ENCODE results near the gene PPIA.

PPIA gene

DNA sequence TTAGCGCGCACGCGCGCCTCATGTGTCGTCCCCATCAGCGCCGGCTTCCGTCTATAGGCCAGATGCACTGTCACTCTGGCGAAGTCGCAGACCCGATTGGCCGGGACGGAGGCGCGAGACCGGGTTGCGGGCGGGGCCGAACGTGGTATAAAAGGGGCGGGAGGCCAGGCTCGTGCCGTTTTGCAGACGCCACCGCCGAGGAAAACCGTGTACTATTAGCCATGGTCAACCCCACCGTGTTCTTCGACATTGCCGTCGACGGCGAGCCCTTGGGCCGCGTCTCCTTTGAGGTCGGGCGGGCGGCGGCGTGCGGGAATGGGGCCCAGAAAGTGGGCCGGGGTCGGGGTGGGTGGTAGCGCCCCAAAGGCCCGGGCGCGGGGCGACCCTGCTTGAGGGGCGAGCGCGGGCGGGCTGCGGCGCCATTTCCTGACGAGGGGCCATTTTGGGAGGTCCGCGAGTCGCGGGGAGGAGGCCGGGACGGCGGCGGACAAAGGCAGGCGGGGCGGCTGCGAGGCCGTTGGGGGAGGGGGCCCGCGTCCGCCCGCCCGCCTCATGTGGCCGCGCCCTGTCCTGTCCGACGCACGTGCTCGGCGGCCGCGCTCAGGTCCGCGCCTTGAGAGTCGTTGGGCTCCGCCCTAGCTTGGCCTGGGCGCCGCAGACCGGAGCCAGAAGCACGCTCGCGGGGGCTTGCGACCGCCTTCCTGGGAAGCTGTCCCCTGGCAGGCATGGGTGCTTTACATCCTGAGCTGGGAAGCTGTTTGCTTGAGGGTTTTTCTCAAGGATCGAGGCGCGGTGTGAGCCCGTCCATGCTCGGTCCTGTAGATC is at the start of gene PPIA:
Gene PPIA, plus strand, starts transcription at position 178 of the 825 bp plus-strand sequence. Its CDS starts 44 bp downstream, at position 222.
- DNase-seq, result peak; percentile 98

DNA sequence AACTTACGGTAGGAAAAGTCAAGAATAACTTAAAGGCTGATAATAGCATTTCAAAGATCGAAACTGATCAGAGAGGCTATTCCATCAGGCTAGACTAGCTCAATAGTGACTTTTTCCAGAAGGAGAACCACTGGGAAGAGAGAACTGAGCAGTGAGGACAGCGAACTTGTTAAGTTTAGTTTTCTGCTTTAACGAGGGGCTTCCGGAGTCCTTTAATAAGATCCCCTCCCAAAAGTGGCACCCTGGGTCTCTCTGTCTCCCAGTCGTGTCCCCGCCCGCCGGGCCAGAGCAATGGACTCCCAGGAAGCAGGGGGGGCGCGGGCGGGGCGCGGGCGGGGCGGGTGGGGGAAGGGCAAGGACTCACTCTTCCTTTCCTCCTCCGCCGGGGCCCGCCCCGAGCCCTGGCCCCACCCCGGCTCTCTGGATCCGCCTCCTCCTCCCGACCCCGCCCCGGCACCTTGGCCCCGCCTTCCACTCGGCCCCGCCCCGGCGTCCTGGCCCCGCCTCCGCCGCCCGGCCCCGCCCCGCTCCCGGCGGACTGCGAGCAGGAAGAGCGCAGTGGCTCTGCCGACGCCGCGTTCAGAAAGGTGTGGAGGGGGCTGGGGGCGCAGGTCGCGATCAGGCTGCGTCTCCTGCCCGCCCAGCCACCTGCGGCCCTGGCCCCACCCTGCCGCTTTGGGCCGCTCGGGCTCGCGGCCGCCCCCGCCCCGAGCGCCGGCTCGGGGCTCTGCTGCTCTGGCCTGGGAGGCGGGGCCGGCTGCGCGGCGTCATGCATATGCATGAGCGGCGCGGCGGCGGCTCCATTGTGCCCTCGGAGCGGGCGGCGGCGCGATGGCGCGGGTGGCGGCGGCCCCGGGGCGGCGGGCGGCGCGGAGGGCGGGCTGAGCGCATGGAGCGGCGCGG is 48.2 kb upstream of the PPIA start, which contains the start of gene ZMIZ2:
Gene ZMIZ2, plus strand, starts transcription at position 803 of the 903 bp plus-strand sequence. CDS start 7,403 bp downstream, outside the sequence.
- DNase-seq, result peak; percentile 85

DNA sequence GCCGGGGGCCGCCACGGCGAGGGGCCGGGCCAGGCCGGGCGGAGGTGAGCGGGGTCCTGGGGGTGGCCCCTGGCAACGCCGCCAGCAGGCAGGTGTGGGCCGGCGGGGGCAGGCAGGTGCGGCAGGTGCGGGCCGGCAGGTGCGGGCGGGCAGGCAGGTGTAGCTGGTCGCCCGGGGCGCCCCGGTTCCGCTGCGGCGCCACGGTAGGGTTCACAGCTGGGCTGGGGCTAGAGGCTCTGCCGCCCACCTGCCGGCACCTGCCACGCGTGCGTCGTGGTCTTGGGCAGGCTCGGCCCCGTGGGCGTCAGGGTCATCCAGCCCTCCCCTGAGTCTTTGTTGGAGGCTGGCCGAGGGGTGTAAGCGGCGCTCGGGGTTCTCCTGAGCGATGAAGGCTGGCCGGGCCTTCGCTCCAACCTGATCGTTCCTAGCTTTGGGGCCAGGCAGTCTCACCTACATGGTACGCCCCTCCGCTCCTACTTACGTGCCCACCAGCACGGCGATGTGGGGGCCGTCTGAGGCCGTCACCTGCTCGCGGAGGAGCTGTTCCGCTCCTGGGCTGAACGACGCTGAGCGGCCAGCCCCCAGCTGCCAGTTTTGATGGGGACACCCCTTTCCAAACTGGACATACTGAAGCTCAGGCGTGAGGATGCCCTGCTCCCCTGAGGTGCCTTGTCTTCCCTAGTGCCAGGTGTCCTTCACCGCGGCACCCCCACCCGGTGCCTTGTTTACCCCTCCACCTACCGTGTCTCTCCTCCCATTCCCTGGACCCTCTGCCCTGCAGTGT is 47.3 kb upstream of the PPIA start:
- DNase-seq, result no peak

DNA sequence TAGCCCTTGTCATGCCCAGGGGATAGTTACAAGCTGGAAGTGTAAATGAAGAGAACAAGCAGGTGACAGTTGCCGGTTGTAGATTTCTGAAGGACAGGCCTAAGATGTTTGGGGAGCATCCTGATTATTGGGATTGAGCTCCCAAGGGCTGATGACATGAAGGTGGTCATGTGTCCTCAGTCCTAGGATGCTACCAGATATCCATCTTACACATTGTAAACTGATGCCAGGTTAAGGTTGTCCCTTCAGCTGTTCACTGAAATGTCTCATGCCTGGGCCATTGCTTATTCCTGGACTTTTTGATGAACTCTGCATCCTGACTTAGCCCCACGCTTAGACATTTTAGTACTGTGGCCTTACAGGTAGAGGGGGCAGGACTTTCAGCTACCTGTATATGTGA is 46.5 kb upstream of the PPIA start:
- no peak for DNase-seq

DNA sequence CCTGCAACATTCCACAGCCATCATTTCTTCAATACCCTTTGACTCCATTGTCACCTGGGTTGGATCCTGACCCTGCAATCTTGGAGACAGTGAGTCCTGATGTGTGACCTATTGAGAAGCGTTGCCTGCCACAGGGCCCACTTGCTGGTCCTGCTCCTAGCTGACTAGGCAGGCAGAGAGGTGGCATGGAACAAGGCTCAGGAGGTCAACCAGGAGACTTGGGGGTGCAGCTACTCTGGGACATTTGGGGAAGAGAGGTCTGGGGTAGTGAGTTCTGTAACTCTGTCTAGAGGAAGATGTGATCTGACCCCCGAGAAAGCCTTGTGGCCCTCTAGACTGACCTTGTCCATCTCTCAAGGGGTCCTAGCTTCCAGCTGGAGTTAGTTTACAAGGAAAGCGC is 46.1 kb upstream of the PPIA start:
- no peak for DNase-seq

GRCh38 chr7:44750921-44751571 is 45.4 kb upstream of the PPIA start:
- DNase-seq, result no peak

GRCh38 chr7:44752822-44753221 is 43.7 kb upstream of the PPIA start:
- DNase-seq, result no peak

DNA sequence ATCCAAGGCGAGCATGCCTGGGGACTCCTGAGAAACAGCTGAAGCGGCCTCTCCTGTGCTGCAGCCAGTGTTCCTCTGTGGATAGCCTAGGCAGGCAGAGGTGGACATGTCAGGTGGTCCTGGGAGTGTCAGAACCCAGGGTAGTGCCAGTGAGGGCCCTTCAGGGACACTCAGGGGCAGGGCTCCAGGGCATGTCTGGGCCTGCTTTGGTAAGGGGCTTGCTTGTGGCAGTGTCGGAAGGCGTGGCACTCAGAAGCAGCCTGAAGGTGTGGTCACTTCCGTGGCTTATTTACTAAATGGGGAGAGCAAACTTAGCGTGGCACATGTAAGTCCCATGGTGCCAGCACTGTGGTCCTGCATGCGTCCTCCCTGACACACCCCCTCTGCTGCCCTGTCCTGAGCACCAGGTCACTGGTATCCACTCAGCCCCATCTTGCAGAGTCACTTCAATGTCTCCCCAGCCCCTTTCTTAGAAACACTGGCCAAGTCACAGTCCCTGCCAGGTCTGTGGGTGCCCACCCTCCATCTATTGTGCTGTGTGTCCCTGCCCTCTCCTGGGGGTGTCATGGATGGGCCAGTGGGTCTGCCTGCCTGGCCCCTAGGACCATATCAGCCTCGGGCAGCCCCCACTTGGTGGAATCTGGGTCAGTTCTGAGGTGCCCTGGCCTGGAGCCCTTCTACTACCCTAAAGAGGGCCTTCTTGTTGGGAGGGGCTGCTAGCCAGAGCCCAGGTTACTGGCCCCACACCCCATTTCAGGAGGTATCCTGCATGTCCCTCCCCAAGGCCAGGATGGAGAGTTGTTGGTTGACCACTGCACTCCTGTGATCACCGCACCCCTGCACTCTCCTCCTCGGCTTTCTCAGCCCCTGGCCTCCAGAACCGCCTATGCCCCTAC is 41.4 kb upstream of the PPIA start:
- no peak for DNase-seq

DNA sequence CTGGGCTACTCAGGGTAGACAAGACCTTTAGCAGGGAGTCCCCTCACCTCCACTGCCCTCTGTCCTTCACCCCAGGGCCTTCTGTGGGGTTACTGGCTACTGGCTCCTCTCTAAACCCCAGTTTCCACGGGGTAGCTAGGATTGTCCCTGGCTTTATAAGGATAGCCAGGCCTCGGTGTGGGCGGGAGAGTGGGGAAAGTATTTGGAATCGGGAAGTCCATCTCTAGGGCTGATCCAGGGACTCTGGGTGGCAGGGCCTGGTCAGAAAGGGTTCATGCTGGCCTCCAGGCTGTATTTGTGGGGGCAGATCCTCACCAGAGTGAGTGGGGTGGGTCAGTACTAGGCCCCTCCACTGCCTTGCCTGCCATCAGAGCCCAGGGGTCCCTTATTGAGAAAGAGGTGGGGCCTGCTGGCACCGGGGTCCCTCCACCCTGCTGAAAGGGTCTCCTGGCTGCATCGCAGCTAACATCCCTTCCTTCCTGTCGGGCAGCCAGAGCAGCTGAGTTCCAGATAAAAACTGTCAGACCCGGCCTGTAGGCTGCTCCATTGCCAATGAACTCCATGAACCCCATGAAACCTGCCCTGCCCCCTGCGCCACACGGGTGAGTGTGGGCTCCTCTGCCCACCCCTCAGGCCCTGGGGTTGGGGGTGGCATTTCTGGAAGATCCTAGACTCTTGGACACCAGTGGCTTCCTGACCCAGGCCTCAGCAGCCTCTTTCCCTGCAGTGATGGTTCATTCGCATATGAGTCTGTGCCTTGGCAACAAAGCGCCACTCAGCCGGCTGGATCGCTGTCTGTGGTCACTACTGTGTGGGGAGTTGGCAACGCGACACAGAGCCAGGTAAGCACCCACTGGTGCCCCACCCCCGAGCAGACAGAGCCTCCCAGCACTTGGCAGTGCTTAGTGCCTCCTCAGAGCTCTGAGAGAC is 40.5 kb upstream of the PPIA start:
- DNase-seq, result no peak

GRCh38 chr7:44756904-44757303 is 39.6 kb upstream of the PPIA start:
- no peak for DNase-seq

DNA sequence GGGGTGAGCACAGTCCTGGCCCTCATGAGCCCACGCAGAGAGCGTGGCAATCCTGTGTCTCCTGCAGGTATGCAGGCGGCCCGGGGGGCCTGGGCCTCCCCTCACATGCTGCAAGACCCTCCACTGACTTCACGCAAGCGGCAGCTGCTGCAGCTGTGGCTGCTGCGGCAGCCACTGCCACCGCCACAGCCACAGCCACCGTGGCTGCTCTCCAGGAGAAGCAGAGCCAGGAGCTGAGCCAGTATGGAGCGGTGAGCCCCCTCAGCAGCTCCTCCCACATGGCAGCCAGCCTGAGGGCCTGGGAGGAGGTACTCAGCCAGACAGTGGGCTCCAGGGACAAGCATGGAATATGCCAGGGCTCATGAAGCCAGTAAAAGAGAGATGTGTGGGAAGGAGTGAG is 39.2 kb upstream of the PPIA start:
- no peak for DNase-seq

- no peak for DNase-seq
Measured at GRCh38 chr7:44757739-44758138, 38.7 kb upstream of the PPIA start.

- no peak for DNase-seq
Measured at GRCh38 chr7:44759246-44759645, 37.2 kb upstream of the PPIA start.

DNA sequence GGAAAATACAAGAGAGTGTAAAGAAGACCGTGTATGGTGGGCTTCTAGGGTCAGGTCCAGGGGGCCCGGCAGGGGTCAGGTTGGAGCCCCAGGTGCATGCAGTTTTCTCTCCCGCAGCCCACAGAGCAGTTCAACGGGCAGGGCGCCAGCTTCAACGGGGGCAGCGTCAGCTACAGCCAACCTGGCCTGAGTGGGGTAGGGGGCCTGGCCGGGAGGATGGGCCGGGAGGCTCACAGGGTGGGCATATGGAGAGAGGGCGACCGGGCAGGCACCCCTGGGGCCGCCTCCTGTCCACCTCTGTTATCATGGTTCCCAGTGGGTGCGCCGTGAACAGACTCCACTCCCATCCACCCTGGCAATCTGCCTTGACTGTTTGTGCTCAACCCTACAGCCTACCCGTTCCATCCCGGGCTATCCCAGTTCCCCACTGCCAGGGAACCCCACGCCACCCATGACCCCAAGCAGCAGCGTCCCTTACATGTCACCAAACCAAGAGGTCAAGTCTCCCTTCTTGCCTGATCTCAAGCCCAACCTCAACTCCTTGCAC is 36.4 kb upstream of the PPIA start:
- no peak for DNase-seq

- no peak for DNase-seq
Measured at GRCh38 chr7:44761207-44762161, 35.0 kb upstream of the PPIA start.

GRCh38 chr7:44762300-44762699 is 34.2 kb upstream of the PPIA start:
- no peak for DNase-seq

DNA sequence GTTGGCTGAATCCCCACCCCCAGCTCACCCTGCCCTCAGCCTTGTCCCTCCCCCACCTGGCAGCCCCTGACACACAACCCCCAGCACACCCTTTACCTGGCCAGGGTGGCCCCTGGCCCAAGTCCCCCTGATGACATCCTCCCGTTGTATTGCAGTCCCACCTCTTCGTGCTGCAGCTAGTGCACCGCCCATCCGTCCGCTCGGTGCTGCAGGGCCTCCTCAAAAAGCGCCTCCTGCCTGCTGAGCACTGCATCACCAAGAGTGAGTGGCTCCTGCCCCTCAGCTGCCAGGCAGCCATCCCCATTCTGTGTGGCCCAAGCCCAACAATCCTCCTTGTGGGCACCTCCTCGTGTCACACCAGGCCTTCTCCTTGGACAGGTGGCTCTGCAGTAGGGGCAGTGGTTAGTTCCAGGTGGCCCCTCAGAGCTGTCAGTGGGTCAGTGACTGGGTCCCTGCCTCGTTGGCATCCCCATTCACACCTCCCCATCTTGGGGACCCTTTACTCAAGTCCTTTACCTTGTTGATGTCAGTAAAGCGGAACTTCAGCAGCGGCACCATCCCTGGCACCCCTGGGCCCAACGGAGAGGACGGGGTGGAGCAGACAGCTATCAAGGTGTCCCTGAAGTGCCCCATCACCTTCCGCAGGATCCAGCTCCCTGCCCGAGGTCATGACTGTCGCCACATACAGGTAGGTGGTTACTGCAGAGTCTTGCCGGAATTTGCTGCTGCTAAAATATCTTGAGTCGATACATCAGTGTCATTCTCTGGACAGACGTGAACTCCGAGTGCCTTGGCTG is 33.6 kb upstream of the PPIA start:
- no peak for DNase-seq

GRCh38 chr7:44764081-44764480 is 32.4 kb upstream of the PPIA start:
- DNase-seq, result no peak
